AG08395 (cell line): ENCODE data around the gene CHID1.

ENCODE experiments used
- DNase-seq: peaks from one replicate; pipeline ENCODE4 v3.0.0; 2012; ENCODE audit warnings: mixed read lengths, low spot score

Gene CHID1

GRCh38 chr11:933142-933851, 22.7 kb upstream of the CHID1 start:
- no peak for DNase-seq

- DNase-seq, result no peak
Observed at GRCh38 chr11:932435-932834, 21.8 kb upstream of the CHID1 start.

- no peak for DNase-seq
Observed at GRCh38 chr11:931385-931784, 20.8 kb upstream of the CHID1 start.

GRCh38 chr11:929405-929804, 18.8 kb upstream of the CHID1 start:
- no peak for DNase-seq

GRCh38 chr11:928786-929185, 18.2 kb upstream of the CHID1 start:
- DNase-seq, result no peak

- DNase-seq, result no peak
Observed at GRCh38 chr11:927871-928270, 17.3 kb upstream of the CHID1 start.

- peak; percentile 83 for DNase-seq
Observed at GRCh38 chr11:926341-926916, 15.8 kb upstream of the CHID1 start.

GRCh38 chr11:925496-926301, 15.1 kb upstream of the CHID1 start, which contains the start of gene AP2A2:
AP2A2 (plus strand) TSS chr11:925870; CDS start chr11:926022, 152 bp downstream.
- peak; percentile 97 for DNase-seq

GRCh38 chr11:925158-925495, 14.5 kb upstream of the CHID1 start:
- DNase-seq, result no peak

- DNase-seq, result no peak
Observed at GRCh38 chr11:924406-925157, 14.0 kb upstream of the CHID1 start.

- peak; percentile 86 for DNase-seq
Observed at GRCh38 chr11:923691-924405, 13.2 kb upstream of the CHID1 start.

- no peak for DNase-seq
Observed at GRCh38 chr11:921921-922678, 11.5 kb upstream of the CHID1 start.

- no peak for DNase-seq
Observed at GRCh38 chr11:917426-917825, 6.8 kb upstream of the CHID1 start.

GRCh38 chr11:914747-915501, 4.3 kb upstream of the CHID1 start:
- no peak for DNase-seq

- no peak for DNase-seq
Observed at GRCh38 chr11:914204-914603, 3.6 kb upstream of the CHID1 start.

GRCh38 chr11:913043-913442, 2.4 kb upstream of the CHID1 start:
- no peak for DNase-seq

GRCh38 chr11:912266-912665, 1.7 kb upstream of the CHID1 start:
- DNase-seq, result no peak

- DNase-seq, result no peak
Observed at GRCh38 chr11:911890-912219, 1.2 kb upstream of the CHID1 start.

- peak; percentile 57 for DNase-seq
Observed at GRCh38 chr11:911031-911889, 650 bp upstream of the CHID1 start.
